Lung (tissue), 12 donors: ENCODE data around the gene TP53I11. TPM values are rescaled to one million over a fixed set of nuclear protein-coding genes. Genes with fewer than 3 reads are reported as not detected.

Experiments
- ATAC-seq: fragments of 200-7000 bp; cut with Tn5 transposase; one replicate; pipeline ENCODE4 v1.9.1; 2020; ENCODE audit warnings: moderate number of reproducible peaks; ENCODE audit not compliant: insufficient read depth, low FRiP score
- DNase-seq, 3 donors: peaks; one replicate each; pipeline ENCODE4 v3.0.0-alpha.2; 2013 to 2017
- H3K27ac ChIP-seq, 2 donors: one replicate each; pipeline ENCODE4 v1.5.1; 2013; ENCODE audit warnings: mild to moderate bottlenecking in 2 of 2, moderate library complexity in 2 of 2, control low read depth in 1 of 2, inconsistent platforms in 1 of 2, low read depth in 1 of 2, low read length in 1 of 2
- H3K27me3 ChIP-seq, 3 donors: one replicate each; pipeline ENCODE4 v1.5.1; 2013; ENCODE audit warnings: low read length in 2 of 3; ENCODE audit not compliant: control insufficient read depth in 3 of 3, insufficient read depth in 3 of 3
- H3K36me3 ChIP-seq, 4 donors: one replicate each; pipeline ENCODE4 v1.5.1; 2013; ENCODE audit warnings: low read length in 4 of 4, mild to moderate bottlenecking in 1 of 4, moderate library complexity in 1 of 4; ENCODE audit not compliant: control insufficient read depth in 4 of 4, insufficient read depth in 4 of 4
- H3K4me1 ChIP-seq, 5 donors: one replicate each; pipeline ENCODE4 v1.5.1; 2013; ENCODE audit warnings: low read length in 5 of 5, mild to moderate bottlenecking in 2 of 5, moderate library complexity in 1 of 5; ENCODE audit not compliant: control insufficient read depth in 5 of 5, insufficient read depth in 5 of 5
- H3K4me3 ChIP-seq: one replicate; pipeline ENCODE4 v1.5.1; 2013; ENCODE audit warnings: mild to moderate bottlenecking, control low read depth, moderate library complexity
- H3K9ac ChIP-seq, 2 donors: one replicate each; pipeline ENCODE4 v1.5.1; 2013; ENCODE audit warnings: low read length in 2 of 2, control low read depth in 1 of 2; ENCODE audit not compliant: insufficient read depth in 1 of 2
- H3K9me3 ChIP-seq, 4 donors: one replicate each; pipeline ENCODE4 v1.5.1; 2013; ENCODE audit warnings: low read length in 3 of 4, mild to moderate bottlenecking in 1 of 4, moderate library complexity in 1 of 4; ENCODE audit not compliant: control insufficient read depth in 4 of 4, insufficient read depth in 3 of 4
- WGBS, 2 donors: extraction: QIAGEN DNeasy Blood & Tissue Kit; methylation state at CpG; one replicate each; pipeline ENCODE4 v1.1.7; 2013; 5-methylcytosine and 5-hydroxymethylcytosine counted together
- polyA plus RNA-seq, 2 donors: library from polyadenylated mRNA; stranded (reverse); fragments of 200-250 nt; gene quantifications; one replicate each; pipeline ENCODE4 v1.2.1, GENCODE V29; 2013
- total RNA-seq, 2 donors: library from RNA; depleted of rRNA in 1 of 2; stranded (reverse); fragments of >200 nt in 1 of 2; gene quantifications; one replicate each; pipeline ENCODE4 v1.2.1, GENCODE V29; 2014 to 2021
- TF ChIP-seq, protein P1 (sequence below): IDR thresholded peaks from 2 replicates; pipeline ENCODE4 v1.5.1; 2012; ENCODE audit warnings: mild to moderate bottlenecking; ENCODE audit errors: control extremely low read depth, extremely low read depth
- donor health status: control.
- donor health status: control.
- donor health status: Bipolar disorder and iron deficiency.
- donor health status: healthy.
- donor health status: DM: yes; HTN: yes; CAD: no.

Gene TP53I11
- total and polyA plus RNA-seq, 4 donors: 51.2 to 134 (median 71.9) TPM

DNA sequence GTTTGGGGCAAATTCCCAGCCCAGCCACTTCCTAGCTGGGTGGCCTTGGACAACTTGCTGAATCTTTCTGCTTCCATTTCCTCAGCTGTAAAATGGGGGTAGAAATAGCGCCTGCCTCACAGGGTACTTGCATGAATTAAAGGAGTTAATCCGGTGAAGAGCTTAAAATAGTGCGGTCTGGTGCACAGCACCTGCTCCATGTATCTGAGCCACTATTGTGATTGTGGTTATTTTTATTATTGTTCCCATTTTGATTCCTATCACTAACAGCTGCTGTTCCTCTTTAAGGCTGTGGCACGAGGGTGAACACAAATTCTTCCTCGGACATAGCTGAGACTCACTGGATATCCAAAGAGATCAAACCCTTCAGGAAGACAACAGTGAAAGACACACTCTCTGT, 46.9 kb upstream of the TP53I11 start:
- Histone ChIP-seq H3K27me3 (peaks cover 0 to 3% (median 0%) of the 10 kb centered on the region in 3 donors), H3K36me3 (no peaks in the 10 kb centered on the region), H3K9me3 (no peaks in the 10 kb centered on the region), H3K9ac (no peak overlapping the region), H3K4me3 (no peak overlapping the region), H3K4me1 (no peaks in the 10 kb centered on the region), H3K27ac (no peak overlapping the region)
- 84 to 85% methylated on average over 5 of the region's 5 CpGs for WGBS, 2 donors
- DNase-seq (no peak), ATAC-seq (no peak)
- TF ChIP-seq, protein P1, sequence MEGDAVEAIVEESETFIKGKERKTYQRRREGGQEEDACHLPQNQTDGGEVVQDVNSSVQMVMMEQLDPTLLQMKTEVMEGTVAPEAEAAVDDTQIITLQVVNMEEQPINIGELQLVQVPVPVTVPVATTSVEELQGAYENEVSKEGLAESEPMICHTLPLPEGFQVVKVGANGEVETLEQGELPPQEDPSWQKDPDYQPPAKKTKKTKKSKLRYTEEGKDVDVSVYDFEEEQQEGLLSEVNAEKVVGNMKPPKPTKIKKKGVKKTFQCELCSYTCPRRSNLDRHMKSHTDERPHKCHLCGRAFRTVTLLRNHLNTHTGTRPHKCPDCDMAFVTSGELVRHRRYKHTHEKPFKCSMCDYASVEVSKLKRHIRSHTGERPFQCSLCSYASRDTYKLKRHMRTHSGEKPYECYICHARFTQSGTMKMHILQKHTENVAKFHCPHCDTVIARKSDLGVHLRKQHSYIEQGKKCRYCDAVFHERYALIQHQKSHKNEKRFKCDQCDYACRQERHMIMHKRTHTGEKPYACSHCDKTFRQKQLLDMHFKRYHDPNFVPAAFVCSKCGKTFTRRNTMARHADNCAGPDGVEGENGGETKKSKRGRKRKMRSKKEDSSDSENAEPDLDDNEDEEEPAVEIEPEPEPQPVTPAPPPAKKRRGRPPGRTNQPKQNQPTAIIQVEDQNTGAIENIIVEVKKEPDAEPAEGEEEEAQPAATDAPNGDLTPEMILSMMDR: no peak

DNA sequence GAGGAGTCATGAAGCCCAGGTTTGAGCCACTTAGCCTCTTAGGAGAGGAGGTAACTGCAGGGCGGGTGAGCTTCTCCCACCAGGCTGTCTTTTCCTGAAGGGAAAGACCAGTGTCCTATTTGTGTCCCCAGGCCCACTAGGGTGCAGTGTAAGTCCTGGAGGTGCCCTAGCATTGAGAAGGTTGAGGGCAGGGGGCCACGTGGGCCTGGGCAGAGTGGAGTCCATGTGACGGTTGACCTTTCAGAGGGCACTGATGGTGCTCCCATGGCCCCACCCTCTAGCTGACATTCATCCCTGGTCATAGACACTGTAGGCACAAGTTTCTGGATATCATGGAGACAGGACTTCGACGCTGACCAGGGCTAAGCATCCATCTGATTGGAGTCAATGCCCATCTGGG, 44.1 kb upstream of the TP53I11 start:
- Histone ChIP-seq H3K27me3 (no peaks in the 10 kb centered on the region), H3K27ac (no peak overlapping the region), H3K9ac (no peak overlapping the region), H3K4me1 (peaks cover 0 to 5% (median 0%) of the 10 kb centered on the region in 5 donors), H3K9me3 (no peaks in the 10 kb centered on the region), H3K4me3 (no peak overlapping the region), H3K36me3 (no peaks in the 10 kb centered on the region)
- WGBS, 2 donors: 65 to 81% methylated on average over 5 of the region's 5 CpGs
- no peak for DNase-seq
- TF ChIP-seq, protein P1: no peak
- ATAC-seq: no peak

DNA sequence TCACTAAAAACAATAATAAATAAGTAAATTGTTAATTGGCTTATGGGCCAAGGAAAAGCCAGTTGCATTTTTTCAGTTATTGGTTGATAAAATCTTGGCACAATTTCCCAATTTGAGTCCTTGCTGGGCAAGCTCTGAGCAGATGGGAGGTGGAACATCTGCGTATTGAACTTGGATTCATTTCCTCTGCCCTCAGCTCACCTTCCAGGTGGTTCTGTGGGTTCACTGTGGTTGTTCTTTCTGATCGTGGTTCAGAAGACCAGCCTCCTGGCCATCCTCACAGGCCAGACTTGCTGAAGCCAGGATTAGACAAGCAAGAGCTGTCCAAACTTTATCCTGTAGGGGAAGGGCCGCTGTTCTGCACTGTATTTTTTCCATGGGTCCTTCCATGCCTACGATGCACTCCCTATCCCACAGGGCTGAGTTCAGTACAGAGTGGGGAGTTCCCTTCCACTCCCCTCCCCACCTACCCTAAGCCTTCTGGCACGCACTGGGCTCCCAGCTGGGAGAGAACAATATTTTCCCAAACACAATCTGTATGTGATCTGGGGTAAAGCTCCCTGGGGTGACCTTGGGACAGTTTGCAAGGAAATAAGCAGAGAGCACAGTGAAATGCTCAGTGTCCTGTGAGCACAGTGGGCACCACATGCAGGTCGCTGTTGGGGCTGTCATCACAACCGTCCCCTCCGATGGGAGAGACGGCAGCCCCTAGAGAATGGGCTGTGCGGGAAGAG, 43.5 kb upstream of the TP53I11 start:
- no peak overlapping the region for H3K9ac ChIP-seq

More for the DNA sequence above, 43.5 kb upstream of the TP53I11 start:
- TF ChIP-seq, protein P1: no peak
- Histone ChIP-seq H3K4me3 (no peak overlapping the region), H3K27me3 (no peaks in the 10 kb centered on the region), H3K27ac (no peak overlapping the region), H3K9me3 (no peaks in the 10 kb centered on the region), H3K4me1 (peaks cover 0 to 5% (median 0%) of the 10 kb centered on the region in 5 donors), H3K36me3 (no peaks in the 10 kb centered on the region)
- ATAC-seq (no peak), DNase-seq (no peak)
- WGBS, 2 donors: 86 to 90% methylated on average over 10 of the region's 10 CpGs
